Activated naive CD8-positive, alpha-beta T cell (primary cell): Measurements from ENCODE around the gene UGGT2.
"Not testable (repeated sequence)": the region's sequence is repeated elsewhere in the genome, so short reads cannot be mapped to it uniquely, and the experiment has no call there.

Experiments used
- H3K27ac Mint-ChIP-seq: one replicate; pipeline ENCODE4 v1.8.0; 2021; ENCODE audit warnings: mixed read lengths
- H3K27me3 Mint-ChIP-seq: one replicate; pipeline ENCODE4 v1.8.0; 2021; ENCODE audit warnings: mixed read lengths
- H3K36me3 Mint-ChIP-seq: one replicate; pipeline ENCODE4 v1.8.0; 2021; ENCODE audit warnings: mixed read lengths
- H3K4me1 Mint-ChIP-seq: one replicate; pipeline ENCODE4 v1.8.0; 2021; ENCODE audit warnings: low read depth, mixed read lengths
- H3K4me3 Mint-ChIP-seq: one replicate; pipeline ENCODE4 v1.8.0; 2021; ENCODE audit warnings: mild to moderate bottlenecking, mixed read lengths
- H3K9me3 Mint-ChIP-seq: one replicate; pipeline ENCODE4 v1.8.0; 2021; ENCODE audit warnings: low read depth, mixed read lengths

UGGT2 gene

GRCh38 chr13:95791084-95791722 is 262.0 kb downstream of the UGGT2 start:
- Mint-ChIP-seq H3K4me3 (no peak overlapping the region), H3K27me3 (no peaks in the 10 kb centered on the region), H3K4me1 (no peaks in the 10 kb centered on the region), H3K9me3 (no peaks in the 10 kb centered on the region), H3K27ac (no peak overlapping the region), H3K36me3 (peaks cover 44% of the 10 kb centered on the region)

GRCh38 chr13:95789315-95789714 is 263.9 kb downstream of the UGGT2 start:
- not testable (repeated sequence) for H3K9me3 Mint-ChIP-seq, H3K27me3 Mint-ChIP-seq, H3K27ac Mint-ChIP-seq, H3K4me3 Mint-ChIP-seq, H3K4me1 Mint-ChIP-seq
- peaks cover 49% of the 10 kb centered on the region for H3K36me3 Mint-ChIP-seq

GRCh38 chr13:95788100-95788463 is 265.1 kb downstream of the UGGT2 start:
- Mint-ChIP-seq H3K27ac (no peak overlapping the region), H3K36me3 (peaks cover 47% of the 10 kb centered on the region), H3K27me3 (no peaks in the 10 kb centered on the region), H3K4me3 (no peak overlapping the region), H3K9me3 (no peaks in the 10 kb centered on the region), H3K4me1 (no peaks in the 10 kb centered on the region)

GRCh38 chr13:95787356-95788099 is 265.7 kb downstream of the UGGT2 start:
- no peak overlapping the region for H3K27ac Mint-ChIP-seq
- no peaks in the 10 kb centered on the region for H3K4me1 Mint-ChIP-seq
- no peaks in the 10 kb centered on the region for H3K9me3 Mint-ChIP-seq
- no peak overlapping the region for H3K4me3 Mint-ChIP-seq
- H3K36me3 Mint-ChIP-seq = peaks cover 47% of the 10 kb centered on the region
- no peaks in the 10 kb centered on the region for H3K27me3 Mint-ChIP-seq

GRCh38 chr13:95784900-95785290 is 268.3 kb downstream of the UGGT2 start:
- no peaks in the 10 kb centered on the region for H3K27me3 Mint-ChIP-seq
- no peaks in the 10 kb centered on the region for H3K9me3 Mint-ChIP-seq
- no peak overlapping the region for H3K27ac Mint-ChIP-seq
- H3K36me3 Mint-ChIP-seq = peaks cover 46% of the 10 kb centered on the region
- no peaks in the 10 kb centered on the region for H3K4me1 Mint-ChIP-seq
- H3K4me3 Mint-ChIP-seq = no peak overlapping the region

- peaks cover 43% of the 10 kb centered on the region for H3K36me3 Mint-ChIP-seq
- no peak overlapping the region for H3K4me3 Mint-ChIP-seq
- H3K9me3 Mint-ChIP-seq = no peaks in the 10 kb centered on the region
- H3K27me3 Mint-ChIP-seq = no peaks in the 10 kb centered on the region
- no peak overlapping the region for H3K27ac Mint-ChIP-seq
- no peaks in the 10 kb centered on the region for H3K4me1 Mint-ChIP-seq
Measured at GRCh38 chr13:95784161-95784899, 268.9 kb downstream of the UGGT2 start.

GRCh38 chr13:95783747-95784146 is 269.5 kb downstream of the UGGT2 start:
- no peaks in the 10 kb centered on the region for H3K27me3 Mint-ChIP-seq
- no peak overlapping the region for H3K27ac Mint-ChIP-seq
- no peak overlapping the region for H3K4me3 Mint-ChIP-seq
- no peaks in the 10 kb centered on the region for H3K9me3 Mint-ChIP-seq
- peaks cover 37% of the 10 kb centered on the region for H3K36me3 Mint-ChIP-seq
- H3K4me1 Mint-ChIP-seq = no peaks in the 10 kb centered on the region

GRCh38 chr13:95781940-95782339 is 271.3 kb downstream of the UGGT2 start:
- not testable (repeated sequence) for H3K4me1 Mint-ChIP-seq, H3K4me3 Mint-ChIP-seq, H3K9me3 Mint-ChIP-seq, H3K27me3 Mint-ChIP-seq, H3K27ac Mint-ChIP-seq
- peaks cover 29% of the 10 kb centered on the region for H3K36me3 Mint-ChIP-seq

- no peaks in the 10 kb centered on the region for H3K4me1 Mint-ChIP-seq
- H3K36me3 Mint-ChIP-seq = peaks cover 28% of the 10 kb centered on the region
- H3K9me3 Mint-ChIP-seq = no peaks in the 10 kb centered on the region
- H3K27me3 Mint-ChIP-seq = no peaks in the 10 kb centered on the region
- H3K4me3 Mint-ChIP-seq = no peak overlapping the region
- no peak overlapping the region for H3K27ac Mint-ChIP-seq
Measured at GRCh38 chr13:95781016-95781415, 272.2 kb downstream of the UGGT2 start.

GRCh38 chr13:95779522-95779921 is 273.7 kb downstream of the UGGT2 start:
- no peak overlapping the region for H3K4me3 Mint-ChIP-seq
- no peaks in the 10 kb centered on the region for H3K27me3 Mint-ChIP-seq
- no peaks in the 10 kb centered on the region for H3K9me3 Mint-ChIP-seq
- H3K27ac Mint-ChIP-seq = no peak overlapping the region
- peaks cover 29% of the 10 kb centered on the region for H3K36me3 Mint-ChIP-seq
- H3K4me1 Mint-ChIP-seq = no peaks in the 10 kb centered on the region

GRCh38 chr13:95771905-95772304 is 281.3 kb downstream of the UGGT2 start:
- Mint-ChIP-seq H3K27ac (no peak overlapping the region), H3K4me1 (peaks cover 3% of the 10 kb centered on the region), H3K4me3 (no peak overlapping the region), H3K36me3 (peaks cover 28% of the 10 kb centered on the region), H3K9me3 (no peaks in the 10 kb centered on the region), H3K27me3 (no peaks in the 10 kb centered on the region)

GRCh38 chr13:95763601-95764000 is 289.6 kb downstream of the UGGT2 start:
- no peak overlapping the region for H3K4me3 Mint-ChIP-seq
- no peaks in the 10 kb centered on the region for H3K9me3 Mint-ChIP-seq
- H3K27ac Mint-ChIP-seq = no peak overlapping the region
- H3K36me3 Mint-ChIP-seq = peaks cover 8% of the 10 kb centered on the region
- no peaks in the 10 kb centered on the region for H3K27me3 Mint-ChIP-seq
- no peaks in the 10 kb centered on the region for H3K4me1 Mint-ChIP-seq

GRCh38 chr13:95762626-95763025 is 290.6 kb downstream of the UGGT2 start:
- H3K27ac Mint-ChIP-seq, H3K27me3 Mint-ChIP-seq, H3K9me3 Mint-ChIP-seq, H3K4me3 Mint-ChIP-seq, H3K4me1 Mint-ChIP-seq: not testable (repeated sequence)
- peaks cover 10% of the 10 kb centered on the region for H3K36me3 Mint-ChIP-seq

- no peaks in the 10 kb centered on the region for H3K27me3 Mint-ChIP-seq
- H3K4me1 Mint-ChIP-seq = peaks cover 10% of the 10 kb centered on the region
- no peak overlapping the region for H3K4me3 Mint-ChIP-seq
- H3K27ac Mint-ChIP-seq = peak overlapping the region; percentile 16
- no peaks in the 10 kb centered on the region for H3K9me3 Mint-ChIP-seq
- H3K36me3 Mint-ChIP-seq = peaks cover 10% of the 10 kb centered on the region
Measured at GRCh38 chr13:95756072-95756471, 297.1 kb downstream of the UGGT2 start.

GRCh38 chr13:95754069-95754468 is 299.1 kb downstream of the UGGT2 start:
- peaks cover 10% of the 10 kb centered on the region for H3K4me1 Mint-ChIP-seq
- peaks cover 10% of the 10 kb centered on the region for H3K36me3 Mint-ChIP-seq
- no peak overlapping the region for H3K27ac Mint-ChIP-seq
- no peaks in the 10 kb centered on the region for H3K27me3 Mint-ChIP-seq
- no peak overlapping the region for H3K4me3 Mint-ChIP-seq
- H3K9me3 Mint-ChIP-seq = no peaks in the 10 kb centered on the region
